RWPE1 (cell line): Measurements from ENCODE around the gene GLOD5.

Experiments
- CTCF ChIA-PET: fragments of 350-600 bp; sonication (Branson Sonifier 250); formaldehyde crosslinking; extraction: SDS; loops from one replicate; lab custom pipeline; 2021; lab: Yijun Ruan, JAX
- POLR2A ChIA-PET: fragments of 400-600 bp; formaldehyde crosslinking; extraction: SDS; loops from one replicate; lab custom pipeline; 2020; ENCODE audit warnings: antibody characterized with exemption; ENCODE audit not compliant: low non-redundant PET; lab: Yijun Ruan, JAX
- DNase-seq: peaks from one replicate; pipeline ENCODE4 v3.0.0; 2012; ENCODE audit warnings: low spot score
- H3K27ac ChIP-seq: fragments of 450-650 bp; 2 replicates; pipeline ENCODE4 v1.5.1; 2017
- CTCF ChIP-seq: fragments of 450-650 bp; conservative IDR thresholded peaks from 2 replicates; pipeline ENCODE4 v1.5.1; 2017; ENCODE audit warnings: low read depth, mild to moderate bottlenecking

Gene GLOD5

GRCh38 chrX:48776818-48777439 is 15.4 kb downstream of the GLOD5 start:
- ChIA-PET POLR2A (no interaction called here), CTCF (no interaction called here)
- H3K27ac ChIP-seq = no peak overlapping the region
- no peak for DNase-seq
- TF ChIP-seq CTCF = no peak

- ChIA-PET POLR2A (no interaction called here), CTCF (no interaction called here)
- H3K27ac ChIP-seq = no peak overlapping the region
- no peak for DNase-seq
- no peak for TF ChIP-seq CTCF
Observed at GRCh38 chrX:48779399-48779798, 17.9 kb downstream of the GLOD5 start.

- no peak for DNase-seq
- H3K27ac ChIP-seq = no peak overlapping the region
- CTCF ChIA-PET = no interaction called here
- TF ChIP-seq CTCF = no peak
- POLR2A ChIA-PET = no interaction called here
Observed at GRCh38 chrX:48781705-48782104, 20.2 kb downstream of the GLOD5 start.

GRCh38 chrX:48782216-48782615 is 20.7 kb downstream of the GLOD5 start:
- DNase-seq = no peak
- no peak overlapping the region for H3K27ac ChIP-seq
- ChIA-PET CTCF (no interaction called here), POLR2A (no interaction called here)
- no peak for TF ChIP-seq CTCF

GRCh38 chrX:48782795-48783194 is 21.2 kb downstream of the GLOD5 start:
- POLR2A ChIA-PET = no interaction called here
- DNase-seq = no peak
- CTCF ChIA-PET = no interaction called here

GRCh38 chrX:48784726-48785125 is 23.2 kb downstream of the GLOD5 start:
- ChIA-PET CTCF (no interaction called here), POLR2A (no interaction called here)
- no peak for TF ChIP-seq CTCF
- no peak overlapping the region for H3K27ac ChIP-seq
- no peak for DNase-seq

More at GRCh38 chrX:48782795-48783194, 21.2 kb downstream of the GLOD5 start:
- TF ChIP-seq CTCF = no peak
- no peak overlapping the region for H3K27ac ChIP-seq
